AG20443 (cell line): ENCODE results near the gene APOO.

ENCODE experiments used
- DNase-seq: peaks from one replicate; pipeline ENCODE4 v3.0.0; 2012; ENCODE audit warnings: low spot score, mixed read lengths

Gene APOO

GRCh38 chrX:23784470-23785331 is 123.0 kb downstream of the APOO start:
- DNase-seq: peak; percentile 28

GRCh38 chrX:23783589-23784469 is 123.9 kb downstream of the APOO start:
- DNase-seq: no peak
